NCI-H146 treated with DMSO at 0.1 percent for 48 hours (cell line): ENCODE data around the gene ORM1.

Source experiments
- DNase-seq: peaks from one replicate; lab custom pipeline; 2025; ENCODE audit not compliant: unreplicated experiment; lab: John Stamatoyannopoulos, UW

ORM1 gene

GRCh38 chr9:114287001-114287762 is 35.7 kb upstream of the ORM1 start:
- no peak for DNase-seq

GRCh38 chr9:114287763-114288192 is 35.1 kb upstream of the ORM1 start:
- no peak for DNase-seq

- DNase-seq, result no peak
Measured at GRCh38 chr9:114288193-114289091, 34.5 kb upstream of the ORM1 start.

- DNase-seq, result no peak
Measured at GRCh38 chr9:114289106-114289505, 33.8 kb upstream of the ORM1 start.

GRCh38 chr9:114289571-114290481 is 33.1 kb upstream of the ORM1 start:
- no peak for DNase-seq

GRCh38 chr9:114290561-114290986 is 32.3 kb upstream of the ORM1 start:
- DNase-seq, result no peak

GRCh38 chr9:114291064-114291474 is 31.8 kb upstream of the ORM1 start:
- DNase-seq, result no peak

GRCh38 chr9:114291886-114292590 is 30.9 kb upstream of the ORM1 start:
- DNase-seq, result no peak

GRCh38 chr9:114294664-114295063 is 28.2 kb upstream of the ORM1 start:
- no peak for DNase-seq

GRCh38 chr9:114296338-114296737 is 26.6 kb upstream of the ORM1 start:
- DNase-seq, result no peak

- no peak for DNase-seq
Measured at GRCh38 chr9:114299286-114300152, 23.4 kb upstream of the ORM1 start.

GRCh38 chr9:114300153-114300845 is 22.6 kb upstream of the ORM1 start:
- DNase-seq, result no peak

- DNase-seq, result no peak
Measured at GRCh38 chr9:114300846-114301797, 21.8 kb upstream of the ORM1 start.

- no peak for DNase-seq
Measured at GRCh38 chr9:114301798-114302565, 20.9 kb upstream of the ORM1 start.

- no peak for DNase-seq
Measured at GRCh38 chr9:114302727-114303126, 20.2 kb upstream of the ORM1 start.

- no peak for DNase-seq
Measured at GRCh38 chr9:114303571-114303970, 19.3 kb upstream of the ORM1 start.

GRCh38 chr9:114303977-114304376 is 18.9 kb upstream of the ORM1 start:
- no peak for DNase-seq
